ENCODE data around the gene FGG.

FGG gene

DNA sequence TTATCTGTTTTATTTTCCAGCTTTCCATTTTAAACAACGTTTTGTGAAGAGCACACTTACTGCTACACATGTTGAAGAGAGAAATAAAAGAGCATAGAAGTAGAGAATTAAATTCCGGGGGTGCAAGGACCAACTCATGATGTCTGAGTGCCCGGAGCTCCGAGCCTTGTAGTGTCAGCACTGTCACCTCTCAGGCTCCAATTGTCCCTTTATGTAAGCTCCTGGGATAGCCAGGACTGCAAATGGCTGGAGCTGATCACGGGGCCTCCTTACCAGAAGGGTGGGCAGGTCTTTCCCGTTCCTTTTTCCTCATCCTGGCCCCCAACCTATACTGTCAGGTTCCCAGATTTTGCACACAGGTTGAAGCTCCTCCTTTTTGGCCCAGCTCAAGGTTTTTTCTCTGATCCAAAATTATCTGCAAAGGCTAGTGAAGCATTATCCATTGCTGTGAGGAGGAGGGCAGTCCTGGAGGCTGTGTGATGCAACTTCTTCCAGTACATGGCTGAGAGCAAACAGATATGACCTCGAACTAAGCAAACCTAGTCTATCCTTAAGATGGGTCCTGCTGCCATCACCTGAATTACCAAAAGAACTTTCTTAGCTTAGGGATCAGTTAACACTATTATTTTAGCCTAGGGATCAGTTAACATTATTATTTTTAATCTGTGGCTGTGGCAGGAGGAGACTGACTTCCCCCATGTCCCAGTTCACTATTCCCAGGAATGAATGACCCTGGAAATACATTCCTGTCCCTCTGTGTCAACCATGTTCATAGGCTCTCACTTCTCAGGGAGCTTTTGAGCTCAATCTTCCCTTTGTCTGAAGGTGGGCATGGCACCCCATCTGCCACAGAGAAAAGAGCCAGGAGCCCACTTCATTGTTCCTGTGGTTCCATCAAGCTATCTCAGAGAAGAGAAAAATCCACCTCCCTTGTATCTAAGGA, at the start of gene FGG:
Gene FGG, minus strand, starts transcription at position 185 of the 943 bp plus-strand sequence. Its CDS starts 47 bp downstream, at position 138.
- DNase-seq, result no peak

DNA sequence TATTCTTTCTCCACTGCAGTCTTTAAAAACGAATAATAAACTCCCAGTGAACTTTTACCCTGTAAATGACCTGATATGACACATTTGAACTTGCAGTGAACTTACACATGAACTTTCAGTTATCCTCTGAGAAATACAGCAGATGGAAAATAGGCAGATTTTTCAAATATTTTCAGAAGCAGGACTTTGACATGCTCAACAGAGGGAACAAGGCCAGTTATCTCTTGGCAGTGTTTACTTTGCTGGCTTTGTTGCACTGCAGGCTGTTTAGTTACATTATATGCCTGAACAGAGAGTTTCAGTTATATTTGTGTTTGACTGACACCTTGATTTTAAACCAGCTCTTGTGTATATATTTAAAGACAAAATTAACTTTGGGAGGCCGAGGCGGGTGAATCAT, 47.6 kb upstream of the FGG start:
- no peak for DNase-seq

DNA sequence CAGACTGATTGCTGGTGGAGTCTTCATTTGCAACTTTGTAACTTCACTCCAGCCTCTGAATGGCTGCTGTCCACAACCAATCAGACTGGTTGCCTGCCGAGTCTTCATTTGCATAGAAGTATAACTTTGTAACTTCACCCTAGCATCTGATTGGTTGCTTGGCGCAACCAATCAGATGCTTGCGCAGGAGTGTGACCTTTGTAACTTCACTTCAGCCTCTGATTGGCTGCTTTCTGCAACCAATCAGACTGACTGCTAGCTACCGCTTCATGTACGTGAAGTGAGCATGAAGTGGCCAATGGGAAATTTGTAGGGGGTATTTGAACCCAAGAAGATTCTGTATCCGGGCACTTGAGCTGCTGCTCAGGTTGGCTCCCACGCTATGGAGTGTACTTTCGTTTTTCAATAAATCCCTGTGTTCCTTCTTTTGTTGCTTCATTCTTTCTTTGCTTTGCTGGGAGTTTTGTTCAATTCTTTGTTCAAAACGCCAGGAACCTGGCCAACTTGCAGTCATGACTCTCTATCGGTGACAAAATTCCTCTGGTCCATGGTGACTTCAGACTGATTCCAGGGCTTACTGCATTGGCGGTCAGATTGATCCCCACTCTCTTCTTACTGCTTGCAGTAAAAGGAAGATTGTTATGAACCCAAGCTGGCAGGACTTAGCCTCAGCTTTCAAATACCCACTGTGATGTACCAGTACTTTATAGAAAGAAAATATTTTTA, 46.4 kb upstream of the FGG start:
- DNase-seq, result no peak

DNA sequence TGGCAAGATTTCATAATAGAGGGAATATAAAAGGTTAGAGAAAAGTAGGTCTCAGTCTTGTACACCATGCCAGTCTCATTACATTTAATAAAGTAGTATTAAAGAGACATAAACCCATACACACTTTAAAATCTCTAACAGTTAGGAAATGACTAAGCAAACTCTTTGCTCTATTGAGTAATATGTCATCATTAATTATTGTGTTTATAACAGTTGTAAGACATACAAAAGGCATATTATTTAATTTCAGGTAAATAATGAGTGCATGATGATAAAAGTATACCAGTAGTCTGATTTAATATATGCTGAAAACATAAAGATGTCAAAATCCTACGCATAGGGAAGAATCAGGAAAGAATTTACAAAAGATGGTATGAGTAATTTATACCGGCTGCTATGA, 31.0 kb upstream of the FGG start:
- no peak for DNase-seq

DNA sequence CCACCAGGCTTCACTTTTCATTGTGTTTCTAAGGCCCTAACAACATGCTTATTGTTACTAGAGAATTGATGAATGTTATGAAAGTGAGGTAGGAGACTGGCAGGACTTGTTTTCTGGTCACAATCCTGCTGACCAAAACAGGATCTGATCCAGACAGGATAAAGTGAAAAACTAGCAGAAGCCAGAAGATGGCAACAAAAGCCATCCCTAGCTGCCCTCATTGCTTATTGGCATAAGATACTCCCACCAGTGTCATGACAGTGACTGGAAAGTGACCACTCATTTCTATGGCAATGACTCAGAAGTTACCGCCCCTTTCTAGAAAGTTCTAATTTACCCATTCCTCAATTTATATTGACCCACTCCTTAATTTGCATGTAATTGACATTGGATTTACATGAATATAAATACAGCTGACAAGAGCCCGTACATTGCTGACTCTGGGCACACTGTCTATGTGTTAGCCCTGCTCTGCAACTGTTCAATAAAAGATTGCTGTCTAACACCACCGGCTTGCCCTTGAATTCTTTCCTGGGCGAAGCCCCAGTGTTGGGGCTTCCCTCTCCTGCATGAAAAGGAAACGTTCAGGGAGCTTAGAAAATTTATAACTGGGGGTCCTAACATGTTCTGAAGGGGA, 30.0 kb upstream of the FGG start:
- no peak for DNase-seq

DNA sequence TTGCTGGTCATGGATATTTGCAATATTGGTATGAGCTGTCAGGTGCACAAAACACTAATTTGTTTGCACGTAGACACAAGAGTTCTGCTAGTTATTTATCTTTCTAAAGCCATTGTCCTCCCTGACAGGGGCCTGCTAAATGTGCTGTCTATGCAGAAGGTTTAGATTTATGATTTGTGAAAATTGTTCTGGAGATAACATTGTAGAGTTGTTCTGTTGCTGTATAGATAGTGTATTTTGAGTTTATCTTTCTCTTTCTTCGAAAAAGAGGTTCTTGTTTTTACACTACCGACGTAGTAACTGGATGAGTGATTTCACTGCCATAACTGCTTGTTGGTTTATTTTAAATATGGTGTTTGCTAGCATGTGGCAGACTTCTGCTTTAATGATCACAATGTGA, 28.5 kb upstream of the FGG start:
- no peak for DNase-seq

DNA sequence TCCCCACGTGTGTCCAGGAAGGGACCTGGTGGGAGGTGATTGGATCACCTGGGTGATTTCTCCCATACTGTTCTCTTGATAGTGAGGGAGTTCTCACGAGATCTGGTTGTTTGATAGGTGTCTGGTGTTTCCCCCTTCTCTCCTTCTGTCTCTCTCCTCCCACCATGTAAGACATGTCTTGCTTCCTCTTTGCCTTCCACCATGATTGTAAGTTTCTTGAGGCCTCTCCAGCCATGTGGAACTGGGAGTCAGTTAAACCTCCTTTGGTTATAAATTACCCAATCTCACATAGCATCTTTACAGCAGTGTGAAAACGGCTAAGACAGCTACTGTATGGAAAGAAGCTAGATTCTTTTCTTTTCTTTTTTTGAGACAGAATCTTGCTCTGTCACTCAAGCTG, 21.6 kb upstream of the FGG start:
- no peak for DNase-seq

DNA sequence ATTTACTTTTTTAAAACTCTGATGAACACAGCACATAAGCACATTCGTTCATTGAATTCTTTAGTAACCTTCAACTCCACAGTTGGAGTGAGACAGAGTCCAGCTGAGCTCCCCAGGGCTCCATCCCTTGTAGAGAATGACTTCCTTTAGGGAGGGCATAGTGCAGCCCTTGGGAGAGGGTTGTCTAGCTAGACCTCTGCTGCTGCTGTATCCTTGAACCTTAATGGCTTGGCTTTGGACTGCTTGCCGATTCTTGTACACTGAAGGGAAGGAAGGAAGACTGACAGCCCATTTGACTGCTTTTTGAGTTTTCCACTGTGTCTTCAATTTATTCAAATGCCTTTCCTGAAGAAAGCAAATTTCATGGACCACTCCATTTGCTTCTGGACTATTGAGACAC, 19.4 kb upstream of the FGG start:
- DNase-seq, result no peak

DNA sequence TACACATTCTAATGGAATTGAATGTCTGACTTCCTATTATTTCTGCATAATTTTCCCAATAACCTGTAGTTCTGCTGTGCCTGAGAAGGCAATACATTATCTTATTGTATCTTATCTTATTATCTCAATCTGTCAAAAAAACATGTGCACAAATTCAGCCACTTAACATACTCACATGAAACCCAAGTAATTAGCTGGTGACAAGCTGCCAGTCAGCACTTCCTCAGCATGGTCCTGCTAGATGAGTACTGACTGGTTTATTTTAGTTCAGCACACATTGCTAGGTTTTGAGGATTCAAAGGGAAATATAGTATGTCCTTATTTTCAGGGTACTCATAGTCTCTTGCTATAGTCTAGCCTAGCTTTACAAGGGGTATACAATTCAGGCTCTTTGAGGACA, 17.9 kb upstream of the FGG start:
- DNase-seq, result no peak

DNA sequence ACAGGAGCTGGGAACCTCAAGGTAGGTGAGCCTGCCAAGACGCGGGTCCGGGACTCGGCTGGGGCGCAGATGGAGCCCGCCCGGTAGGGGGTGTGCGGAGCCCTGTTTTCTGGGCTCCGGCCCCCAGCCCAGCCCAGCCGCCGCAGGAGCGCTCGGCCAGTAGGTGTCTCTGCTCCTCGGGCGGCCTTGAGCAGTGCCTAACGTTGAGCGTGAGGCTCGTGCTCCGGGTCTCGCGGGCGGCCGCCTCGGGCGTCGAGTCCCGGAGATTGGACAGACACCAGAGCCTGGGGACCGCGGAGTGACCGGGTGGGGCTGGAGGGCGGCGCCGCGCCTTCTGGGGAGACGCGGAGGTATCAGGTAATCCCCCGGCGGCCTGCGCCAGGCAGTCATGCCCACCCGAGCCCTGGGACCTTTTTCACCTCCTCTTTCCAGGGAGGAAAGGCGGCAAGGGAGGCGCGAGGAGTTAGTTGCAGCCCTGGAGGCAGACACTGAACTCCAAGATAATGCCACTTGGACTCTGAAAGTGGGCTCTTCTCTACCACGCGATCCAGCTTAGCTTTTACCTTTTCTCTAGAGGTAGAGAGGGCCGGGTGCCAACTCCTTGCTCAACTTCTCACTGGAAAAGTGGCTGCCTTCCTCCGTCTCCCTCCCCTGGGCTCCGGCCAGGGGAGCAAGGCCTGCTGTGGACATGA, 14.5 kb upstream of the FGG start:
- peak; percentile 1 for DNase-seq

DNA sequence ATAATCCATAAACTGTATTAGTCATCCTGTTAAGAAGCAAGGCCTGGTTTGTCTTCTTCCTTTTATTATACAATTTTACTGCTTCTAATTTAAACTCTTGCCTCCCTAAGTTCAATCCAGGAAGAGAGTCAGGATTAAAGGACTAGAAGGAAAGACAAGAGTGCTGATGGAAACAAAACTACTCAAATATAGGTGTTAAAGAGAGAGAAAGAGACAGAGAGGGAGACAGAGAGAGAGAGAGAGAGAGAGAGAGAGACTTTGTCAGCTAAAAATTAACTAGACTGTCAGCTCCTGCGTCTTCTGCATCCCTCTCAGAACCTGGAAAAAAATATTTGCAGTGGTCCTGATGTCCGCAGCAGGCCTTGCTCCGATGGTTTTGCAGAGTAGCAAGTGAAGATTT, 13.5 kb upstream of the FGG start:
- DNase-seq, result no peak

DNA sequence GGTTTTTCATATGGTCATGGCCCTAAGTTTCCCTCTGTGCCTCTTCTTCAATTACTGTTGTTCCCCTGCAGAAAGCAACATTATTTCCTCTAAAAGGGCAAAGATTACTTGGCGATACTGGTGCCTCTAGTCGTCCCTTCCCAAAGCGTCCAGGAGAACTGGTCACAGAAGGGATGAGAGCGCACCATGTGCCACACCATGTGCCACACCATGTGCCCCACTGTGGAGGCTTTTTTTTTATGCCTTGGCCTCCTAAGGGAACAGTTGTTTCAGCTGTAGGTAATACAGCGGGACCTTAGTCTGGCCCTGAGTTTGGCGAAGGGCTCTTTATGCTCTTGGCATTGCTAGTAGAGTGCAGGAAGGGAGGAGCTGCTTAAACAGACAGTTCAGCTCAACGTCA, 11.5 kb upstream of the FGG start:
- no peak for DNase-seq

DNA sequence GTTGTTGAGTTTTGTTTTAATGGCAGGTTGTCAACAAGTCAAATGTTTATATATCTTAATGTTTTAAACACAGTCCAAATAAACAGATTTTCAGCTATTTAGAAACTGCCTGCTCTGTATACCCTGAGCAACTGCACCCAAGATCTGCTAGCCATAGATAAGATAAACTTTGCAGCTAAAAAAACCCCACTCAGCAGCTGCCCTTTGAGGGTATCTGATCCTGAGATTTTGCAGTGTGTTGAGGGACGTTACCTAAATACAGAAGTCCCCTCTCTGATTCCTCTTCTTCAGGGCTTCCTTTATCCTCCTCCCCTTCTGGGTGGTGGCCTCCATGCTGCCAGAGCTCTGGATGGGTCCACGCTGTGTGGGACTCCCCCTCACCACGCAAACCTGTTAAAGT, 11.0 kb upstream of the FGG start:
- no peak for DNase-seq

DNA sequence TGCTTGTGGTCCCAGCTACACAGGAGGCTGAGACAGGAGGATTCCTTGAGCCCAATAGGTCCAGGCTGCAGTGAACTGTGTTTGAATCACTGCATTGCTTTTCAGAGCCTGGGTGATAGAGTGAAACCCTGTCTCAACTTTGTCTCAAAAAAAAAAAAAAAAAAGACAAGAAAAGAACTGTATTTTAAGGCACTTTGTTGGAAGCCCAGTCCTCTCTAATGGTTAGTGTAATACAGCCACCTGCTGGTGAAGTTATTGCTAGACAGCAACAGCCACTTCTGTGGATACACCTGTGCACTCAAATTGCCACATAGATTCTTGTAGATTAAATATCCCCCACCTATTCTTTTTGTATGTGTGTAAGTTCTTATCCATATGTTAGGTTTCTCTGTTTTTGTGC, 10.1 kb upstream of the FGG start:
- no peak for DNase-seq

DNA sequence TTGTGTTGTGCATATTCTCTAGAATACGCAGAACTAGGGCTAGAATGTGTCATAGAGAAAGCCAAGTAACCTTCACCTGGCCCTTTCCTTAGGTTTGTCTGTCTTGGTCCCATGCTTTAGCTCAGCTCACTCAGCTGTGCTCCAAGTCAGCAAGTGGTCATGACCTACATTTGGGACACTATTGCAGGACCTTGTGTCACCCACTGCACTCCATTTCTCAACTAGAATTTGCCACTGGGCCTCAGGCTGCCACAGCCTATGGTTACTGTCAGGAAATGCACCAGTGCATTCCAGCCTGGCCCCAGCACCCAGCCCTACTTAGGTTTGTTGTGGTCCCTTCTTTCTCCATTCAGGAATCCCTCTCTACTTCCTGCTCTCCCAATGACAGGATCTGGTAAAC, 7.7 kb upstream of the FGG start:
- DNase-seq, result no peak

DNA sequence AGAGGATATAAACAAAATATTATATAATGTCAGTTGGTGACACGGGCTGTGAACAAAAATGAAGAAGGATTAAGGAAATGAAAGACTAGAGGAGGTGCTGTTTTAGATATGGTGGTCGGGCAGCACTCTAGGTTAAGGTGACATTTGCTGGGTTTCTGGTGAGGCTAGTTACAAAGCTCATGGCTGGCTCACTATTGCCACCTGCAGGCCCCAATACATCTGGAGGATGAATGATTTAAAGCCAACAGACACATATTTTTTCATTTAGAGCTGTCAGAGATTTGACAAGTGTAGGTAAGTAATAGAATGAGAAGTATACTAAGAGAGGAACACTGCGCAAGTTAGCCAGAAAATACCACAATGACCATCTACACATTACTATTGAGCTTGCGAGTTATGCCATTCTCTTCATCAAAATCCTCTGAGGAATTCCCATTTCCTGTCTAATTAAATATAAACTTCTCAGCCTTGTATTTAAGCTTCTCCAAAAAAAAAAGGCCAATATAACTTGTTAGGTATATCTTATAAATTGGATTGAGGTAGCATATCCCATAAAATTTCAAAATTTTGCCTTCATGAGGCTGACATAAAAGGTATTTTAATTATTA, 6.4 kb upstream of the FGG start:
- DNase-seq, result peak; percentile 0

DNA sequence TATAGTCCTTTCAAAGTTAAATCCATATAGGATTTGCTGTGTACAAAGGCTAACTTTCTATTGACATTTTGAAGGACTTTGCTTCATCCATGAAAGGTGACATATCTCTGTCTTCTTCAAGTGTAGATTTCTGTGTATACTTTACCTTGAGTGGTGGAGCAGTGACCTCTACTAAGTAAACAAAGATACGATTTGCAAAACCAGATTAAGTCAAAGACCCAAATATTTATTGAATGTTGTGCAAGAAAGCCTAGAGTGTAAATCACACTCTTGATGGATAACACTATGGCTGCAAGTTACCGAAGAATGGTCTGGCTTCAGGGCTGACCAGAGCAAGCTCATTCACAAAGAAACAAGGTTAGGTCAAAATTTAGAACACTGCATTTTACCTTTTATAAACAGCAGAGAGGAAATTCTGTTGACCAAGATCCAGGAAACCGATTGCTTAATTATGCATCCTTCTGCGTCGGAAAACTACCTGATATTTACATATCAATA, 5.4 kb upstream of the FGG start:
- no peak for DNase-seq

DNA sequence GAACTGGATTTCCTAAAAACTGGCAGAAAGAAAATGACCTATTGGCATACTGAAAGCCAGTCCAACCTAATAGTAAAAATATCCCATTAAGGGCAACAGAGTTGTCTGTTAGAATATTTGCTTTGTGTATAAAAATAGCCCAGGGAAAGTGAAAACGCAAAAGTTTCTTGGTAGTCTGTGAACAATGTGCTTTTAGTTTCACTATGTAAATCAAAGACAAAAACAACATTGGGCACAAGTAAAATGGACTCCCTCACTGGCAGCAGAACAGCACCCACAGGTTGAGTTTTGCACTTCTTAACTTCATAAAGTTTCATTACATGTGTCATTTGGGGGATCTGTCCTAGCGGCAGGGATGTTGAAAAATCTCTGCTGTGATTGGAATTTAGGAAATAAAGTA, 4.3 kb upstream of the FGG start:
- no peak for DNase-seq

DNA sequence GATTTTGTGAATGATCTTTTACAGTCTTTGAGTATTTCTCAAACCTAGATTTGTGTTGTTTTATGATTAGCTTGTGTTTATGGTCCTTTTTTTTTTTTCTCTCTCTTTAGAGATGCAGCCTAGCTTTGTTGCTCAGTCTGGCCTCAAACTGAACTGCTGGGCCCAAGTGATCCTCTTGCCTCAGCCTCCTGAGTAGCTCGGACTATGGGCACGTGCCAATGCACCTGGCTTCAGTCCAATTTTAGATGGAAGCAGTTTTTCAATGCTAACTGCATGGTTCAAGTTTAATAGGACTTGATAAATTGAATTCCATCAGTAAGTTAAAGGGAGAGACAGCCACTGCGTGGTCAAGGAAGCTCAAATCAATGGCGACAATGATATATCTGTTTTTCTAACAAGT, 3.8 kb upstream of the FGG start:
- DNase-seq, result no peak

DNA sequence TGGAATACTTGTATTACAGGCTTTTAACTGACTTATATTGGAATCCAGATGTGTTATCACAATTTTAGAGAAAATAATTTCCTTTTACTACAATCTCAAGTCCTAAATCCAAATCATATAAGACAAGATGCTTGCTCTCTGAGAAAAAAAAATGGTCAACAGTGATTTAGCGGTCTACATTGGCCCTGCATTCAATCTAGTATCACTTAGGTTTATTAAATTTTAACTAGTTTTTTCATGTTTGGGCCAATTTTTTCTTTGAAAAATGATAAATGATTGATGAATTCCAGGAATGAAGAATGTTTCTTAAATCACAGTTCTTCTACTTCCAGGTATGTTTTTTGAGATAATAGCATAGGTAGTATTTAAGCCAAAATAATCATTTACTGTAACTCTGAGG, 2.8 kb upstream of the FGG start:
- no peak for DNase-seq

DNA sequence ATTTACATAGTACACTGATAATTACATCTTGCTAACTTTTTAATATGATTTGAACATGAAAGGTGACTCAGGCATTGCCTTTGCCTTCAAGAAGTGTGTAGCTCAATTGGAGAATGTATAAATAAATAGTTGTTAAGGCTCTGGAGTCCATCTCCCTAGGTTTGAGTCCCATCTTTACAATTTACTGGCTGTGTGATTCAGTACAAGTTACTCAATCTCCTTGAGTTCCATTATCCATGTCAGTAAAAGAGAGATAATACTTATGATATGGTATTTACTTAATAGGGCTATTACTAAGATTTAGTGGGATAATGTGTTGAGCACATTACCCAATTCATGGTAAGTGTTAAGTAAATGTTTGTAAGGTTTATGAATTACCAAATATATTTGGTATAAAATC, 1.9 kb upstream of the FGG start:
- DNase-seq, result no peak

DNA sequence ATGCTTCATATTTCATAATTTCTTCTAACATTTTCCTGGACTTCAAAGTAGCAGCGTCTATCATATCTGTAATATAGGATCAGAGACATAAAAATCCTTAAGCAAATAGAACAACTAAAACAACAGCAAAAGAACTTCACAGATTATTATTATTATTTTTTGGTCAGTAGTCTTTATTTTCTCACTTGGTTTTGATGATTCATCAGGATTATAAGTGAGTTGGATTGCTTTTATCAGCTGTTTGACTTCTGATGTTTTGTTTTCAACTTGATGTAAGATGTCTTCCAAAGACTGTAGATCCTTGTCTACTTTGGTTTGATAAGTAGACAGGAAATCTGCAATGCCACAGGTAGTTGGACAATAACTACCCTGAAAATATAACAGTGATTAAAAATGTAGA, 623 bp downstream of the FGG start:
- DNase-seq, result no peak

DNA sequence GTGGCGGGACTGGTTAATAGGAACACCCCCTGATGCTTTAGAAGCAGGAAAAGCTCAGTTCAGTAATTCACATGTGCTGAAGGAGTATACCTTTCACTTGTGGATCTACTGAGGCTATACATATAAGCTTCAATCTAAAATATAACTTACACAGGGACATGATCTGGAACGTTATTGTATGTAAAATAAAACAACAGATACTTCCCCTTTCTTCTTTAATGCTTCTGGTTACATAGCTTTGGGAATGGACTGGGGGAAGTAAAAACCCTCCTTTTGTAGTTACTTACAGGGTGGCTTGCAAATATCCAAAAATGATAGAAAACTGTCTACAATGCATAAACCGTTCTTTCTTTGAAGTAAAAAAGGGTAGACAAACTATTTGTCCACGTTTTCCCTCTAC, 1.9 kb downstream of the FGG start:
- no peak for DNase-seq
